Measurements from ENCODE around the gene DGKQ. TPM values are rescaled to one million over a fixed set of nuclear protein-coding genes. Genes with fewer than 3 reads are reported as not detected.
"Not testable (repeated sequence)": the region's sequence is repeated elsewhere in the genome, so short reads cannot be mapped to it uniquely, and the experiment has no call there.

The DGKQ gene
- total RNA-seq, 4 donors from 2014 or later: 1.2 to 12.7 (median 10.1) TPM

GRCh38 chr4:978957-979701, 5.8 kb upstream of the DGKQ start:
- intact Hi-C loops (cut with DNase I; ENCODE audit: low total_unique reads): no loop called here
- TF ChIP-seq POLR2A (IDR thresholded peaks at IDR 0.05) (no peak), CTCF (IDR thresholded peaks at IDR 0.05) (no peak)
- H3K9me3 ChIP-seq: no peaks in the 10 kb centered on the region
- no peak overlapping the region for H3K27ac ChIP-seq
- no peaks in the 10 kb centered on the region for H3K27me3 ChIP-seq
- peaks cover 0 to under 1% of the 10 kb centered on the region in 2 donors for H3K4me1 ChIP-seq
- H3K36me3 ChIP-seq: no peaks in the 10 kb centered on the region
- H3K4me3 ChIP-seq: no peak overlapping the region
- no peak for DNase-seq

- H3K27me3 ChIP-seq; H3K4me3 ChIP-seq; intact Hi-C loops (cut with DNase I; ENCODE audit: low total_unique reads): not testable (repeated sequence)
Observed at GRCh38 chr4:976016-976415, 2.6 kb upstream of the DGKQ start.

GRCh38 chr4:974668-975067, 1.3 kb upstream of the DGKQ start:
- no peak overlapping the region for H3K4me3 ChIP-seq
- DNase-seq: no peak
- no peaks in the 10 kb centered on the region for H3K27me3 ChIP-seq
- intact Hi-C loops (cut with DNase I; ENCODE audit: low total_unique reads): no loop called here
- H3K9me3 ChIP-seq: no peaks in the 10 kb centered on the region
- no peak overlapping the region for H3K27ac ChIP-seq
- no peaks in the 10 kb centered on the region for H3K36me3 ChIP-seq
- no peak for TF ChIP-seq POLR2A (IDR thresholded peaks at IDR 0.05)
- TF ChIP-seq CTCF (IDR thresholded peaks at IDR 0.05): no peak
- H3K4me1 ChIP-seq: peaks cover 0 to 21% of the 10 kb centered on the region in 2 donors

More at GRCh38 chr4:976016-976415, 2.6 kb upstream of the DGKQ start:
- not testable (repeated sequence) for H3K36me3 ChIP-seq, H3K27ac ChIP-seq, DNase-seq, H3K9me3 ChIP-seq
- H3K4me1 ChIP-seq: peaks cover 0 to 21% of the 10 kb centered on the region in 2 donors

- intact Hi-C loops (cut with DNase I; ENCODE audit: low total_unique reads): no loop called here
- peak overlapping the region; percentile 1 to 3 for H3K27ac ChIP-seq
- H3K9me3 ChIP-seq: no peaks in the 10 kb centered on the region
- H3K4me3 ChIP-seq: peak overlapping the region; percentile 57 to 59
- H3K4me1 ChIP-seq: peaks cover 0 to 21% of the 10 kb centered on the region in 2 donors
- DNase-seq: peak in 1 of 2 donors; percentile 42
- H3K27me3 ChIP-seq: no peaks in the 10 kb centered on the region
- no peaks in the 10 kb centered on the region for H3K36me3 ChIP-seq
- TF ChIP-seq POLR2A (IDR thresholded peaks at IDR 0.05) (no peak), CTCF (IDR thresholded peaks at IDR 0.05) (no peak)
Observed at GRCh38 chr4:972651-973424, 531 bp downstream of the DGKQ start.

GRCh38 chr4:971666-972500, 1.5 kb downstream of the DGKQ start:
- Histone ChIP-seq H3K4me1 (peaks cover 0 to 21% of the 10 kb centered on the region in 2 donors), H3K36me3 (no peaks in the 10 kb centered on the region), H3K9me3 (no peaks in the 10 kb centered on the region), H3K27me3 (no peaks in the 10 kb centered on the region), H3K4me3 (no peak overlapping the region), H3K27ac (no peak overlapping the region)
- TF ChIP-seq POLR2A (IDR thresholded peaks at IDR 0.05) (no peak), CTCF (IDR thresholded peaks at IDR 0.05) (no peak)
- DNase-seq: no peak
- intact Hi-C loops (cut with DNase I; ENCODE audit: low total_unique reads): no loop called here
